ENCODE results near the gene MROH8. TPM values are rescaled to one million over a fixed set of nuclear protein-coding genes. Genes with fewer than 3 reads are reported as not detected.

MROH8 gene
- total RNA-seq, 4 donors from 2014 or later = 1.4 to 5.0 (median 3.6) TPM

GRCh38 chr20:37207171-37207570, 27.8 kb upstream of the MROH8 start:
- no peak for DNase-seq (ENCODE audit: low spot score)
- TF ChIP-seq CTCF (IDR thresholded peaks at IDR 0.05) = no peak
- no peak for ATAC-seq (ENCODE audit: low FRiP score)

GRCh38 chr20:37205794-37206193, 26.4 kb upstream of the MROH8 start:
- TF ChIP-seq CTCF (IDR thresholded peaks at IDR 0.05) = no peak
- DNase-seq (ENCODE audit: low spot score) = no peak
- ATAC-seq (ENCODE audit: low FRiP score) = no peak

GRCh38 chr20:37205130-37205529, 25.8 kb upstream of the MROH8 start:
- DNase-seq (ENCODE audit: low spot score) = no peak
- ATAC-seq (ENCODE audit: low FRiP score) = no peak
- TF ChIP-seq CTCF (IDR thresholded peaks at IDR 0.05) = no peak

GRCh38 chr20:37204056-37204455, 24.7 kb upstream of the MROH8 start:
- TF ChIP-seq CTCF (IDR thresholded peaks at IDR 0.05) = no peak
- ATAC-seq (ENCODE audit: low FRiP score) (no peak), DNase-seq (ENCODE audit: low spot score) (no peak)

GRCh38 chr20:37202267-37202943, 23.1 kb upstream of the MROH8 start:
- peak; percentile 87 for ATAC-seq (ENCODE audit: low FRiP score)
- DNase-seq (ENCODE audit: low spot score) = no peak
- TF ChIP-seq CTCF (IDR thresholded peaks at IDR 0.05) = peak in 1 of 3 donors; percentile 33

- TF ChIP-seq CTCF (IDR thresholded peaks at IDR 0.05) = no peak
- DNase-seq (ENCODE audit: low spot score) (no peak), ATAC-seq (ENCODE audit: low FRiP score) (no peak)
Observed at GRCh38 chr20:37201827-37202162, 22.4 kb upstream of the MROH8 start.

Data from omental fat pad (tissue), 4 donors.